GM19397 (cell line): ENCODE data around the gene UBE2O.

Experiments
- ATAC-seq: cut with Tn5 transposase; IDR thresholded peaks from one replicate; pipeline ENCODE4 v1.9.1; 2021; ENCODE audit warnings: mild to moderate bottlenecking, moderate library complexity; ENCODE audit not compliant: unreplicated experiment

The UBE2O gene

GRCh38 chr17:76442341-76443338, 10.3 kb downstream of the UBE2O start:
- ATAC-seq: no peak

GRCh38 chr17:76441686-76442340, 11.1 kb downstream of the UBE2O start:
- ATAC-seq: no peak

- ATAC-seq: no peak
These were observed 12.1 kb downstream of the UBE2O start for GRCh38 chr17:76440751-76441362.

- ATAC-seq: no peak
These were observed 13.5 kb downstream of the UBE2O start for GRCh38 chr17:76439314-76439928.

GRCh38 chr17:76438906-76439305, 14.0 kb downstream of the UBE2O start:
- no peak for ATAC-seq

- ATAC-seq: no peak
These were observed 15.2 kb downstream of the UBE2O start for GRCh38 chr17:76437467-76438402.

GRCh38 chr17:76435751-76436150, 17.2 kb downstream of the UBE2O start:
- no peak for ATAC-seq

- ATAC-seq: no peak
These were observed 18.1 kb downstream of the UBE2O start for GRCh38 chr17:76434870-76435269.

- ATAC-seq: no peak
These were observed 19.3 kb downstream of the UBE2O start for GRCh38 chr17:76433693-76434092.

GRCh38 chr17:76432712-76433336, 20.1 kb downstream of the UBE2O start:
- no peak for ATAC-seq

GRCh38 chr17:76432004-76432403, 20.9 kb downstream of the UBE2O start:
- ATAC-seq: no peak

GRCh38 chr17:76431509-76431908, 21.4 kb downstream of the UBE2O start:
- no peak for ATAC-seq

- no peak for ATAC-seq
These were observed 24.4 kb downstream of the UBE2O start for GRCh38 chr17:76428511-76428910.

GRCh38 chr17:76427501-76428231, 25.3 kb downstream of the UBE2O start:
- no peak for ATAC-seq

GRCh38 chr17:76426853-76427252, 26.1 kb downstream of the UBE2O start:
- no peak for ATAC-seq

- ATAC-seq: no peak
These were observed 30.1 kb downstream of the UBE2O start for GRCh38 chr17:76422860-76423259.

- no peak for ATAC-seq
These were observed 30.5 kb downstream of the UBE2O start for GRCh38 chr17:76422406-76422805.

GRCh38 chr17:76421044-76421407, 31.9 kb downstream of the UBE2O start:
- no peak for ATAC-seq
